ENCODE measurements around the gene GAPT. TPM values are rescaled to one million over a fixed set of nuclear protein-coding genes. Genes with fewer than 3 reads are reported as not detected.

GAPT gene
- total and polyA plus RNA-seq, 2 donors: 3.1 to 6.8 TPM

DNA sequence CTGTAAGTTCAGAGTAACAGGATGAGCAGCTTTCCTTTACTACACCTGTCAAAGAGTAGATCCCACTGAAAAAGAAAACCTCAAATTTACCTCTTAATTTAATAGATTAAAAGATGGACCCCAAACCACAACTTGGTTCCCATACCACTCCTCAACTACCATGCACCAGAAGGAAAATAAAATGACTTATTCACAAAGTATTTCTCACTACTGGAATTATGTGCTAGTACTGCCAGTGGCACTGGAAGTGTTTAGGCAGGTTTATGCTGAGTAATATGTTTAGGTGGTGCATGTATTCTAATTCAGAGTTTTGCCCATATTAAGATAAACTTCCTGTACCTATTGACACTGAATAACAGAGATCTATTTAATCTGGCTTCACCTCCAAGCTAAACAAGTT lies 37.9 kb upstream of the GAPT start:
- no peaks in the 10 kb centered on the region for H3K4me1 ChIP-seq (ENCODE audit: control insufficient read depth in 2 of 2, insufficient read depth in 2 of 2, low read length in 2 of 2)
- H3K36me3 ChIP-seq (ENCODE audit: control insufficient read depth in 2 of 2, insufficient read depth in 2 of 2, low read length in 1 of 2): peaks cover 0 to 6% of the 10 kb centered on the region in 2 donors
- no peaks in the 10 kb centered on the region for H3K9me3 ChIP-seq (ENCODE audit: control insufficient read depth in 2 of 2, insufficient read depth in 1 of 2, low read length in 1 of 2)
- no peak for DNase-seq (ENCODE audit: low read depth in 6 of 9, low spot score in 9 of 9)
- peaks cover 0 to 3% of the 10 kb centered on the region in 2 donors for H3K27me3 ChIP-seq (ENCODE audit: control insufficient read depth in 2 of 2, insufficient read depth in 1 of 2, low read length in 1 of 2)
- H3K4me3 ChIP-seq (ENCODE audit: low read length in 2 of 2): no peak overlapping the region
- H3K27ac ChIP-seq (ENCODE audit: low read depth in 1 of 2, low read length in 1 of 2): no peak overlapping the region

DNA sequence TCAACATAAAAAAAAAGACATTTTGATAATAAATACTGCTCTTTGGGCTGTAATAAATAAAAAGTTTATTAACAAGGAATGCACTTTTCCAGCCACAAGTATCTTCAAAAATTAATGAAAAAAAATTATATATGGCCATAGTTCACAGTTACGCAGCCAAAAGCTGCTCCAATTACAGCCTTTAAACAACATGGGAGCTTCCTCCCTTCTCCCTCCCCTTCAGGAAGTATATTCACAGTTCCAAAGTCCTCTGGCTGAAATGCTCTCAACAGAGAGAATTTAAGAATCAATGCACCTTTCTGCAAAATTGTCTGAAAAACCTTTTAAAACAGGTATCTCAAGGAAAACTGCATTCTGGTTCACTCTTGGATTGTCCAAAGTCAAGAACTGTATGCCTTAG lies 37.2 kb upstream of the GAPT start:
- DNase-seq (ENCODE audit: low read depth in 6 of 9, low spot score in 9 of 9): no peak
- WGBS: 97% methylated on average over 1 of the region's 1 CpG
- H3K4me3 ChIP-seq (ENCODE audit: low read length in 2 of 2): no peak overlapping the region

DNA sequence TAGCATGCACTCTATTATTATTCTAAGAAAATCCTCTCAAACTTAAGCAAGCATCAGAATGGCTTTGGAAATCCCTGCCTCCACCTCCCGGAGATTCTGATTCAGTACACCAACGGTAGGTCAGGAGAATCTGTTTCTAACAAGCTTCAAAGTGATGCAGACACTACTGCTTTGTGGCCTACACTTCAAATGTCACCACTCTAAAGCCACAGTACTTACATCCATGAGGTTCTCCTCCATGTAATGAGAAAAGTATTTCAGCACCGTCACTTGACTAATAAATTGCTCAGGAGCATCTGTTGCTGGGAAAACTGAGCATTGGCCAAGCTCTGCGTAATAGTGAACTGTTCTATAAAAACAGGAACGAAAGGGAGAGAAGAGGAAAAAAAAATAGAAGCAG lies 36.2 kb upstream of the GAPT start:
- H3K4me1 ChIP-seq (ENCODE audit: control insufficient read depth in 2 of 2, insufficient read depth in 2 of 2, low read length in 2 of 2): peaks cover 5 to 7% of the 10 kb centered on the region in 2 donors
- peaks cover 0 to 6% of the 10 kb centered on the region in 2 donors for H3K36me3 ChIP-seq (ENCODE audit: control insufficient read depth in 2 of 2, insufficient read depth in 2 of 2, low read length in 1 of 2)
- WGBS: 94% methylated on average over 5 of the region's 5 CpGs

More for the DNA sequence above, 37.2 kb upstream of the GAPT start:
- Histone ChIP-seq H3K9me3 (ENCODE audit: control insufficient read depth in 2 of 2, insufficient read depth in 1 of 2, low read length in 1 of 2) (no peaks in the 10 kb centered on the region), H3K27ac (ENCODE audit: low read depth in 1 of 2, low read length in 1 of 2) (no peak overlapping the region), H3K4me1 (ENCODE audit: control insufficient read depth in 2 of 2, insufficient read depth in 2 of 2, low read length in 2 of 2) (peaks cover 1 to 3% of the 10 kb centered on the region in 2 donors), H3K36me3 (ENCODE audit: control insufficient read depth in 2 of 2, insufficient read depth in 2 of 2, low read length in 1 of 2) (peaks cover 0 to 6% of the 10 kb centered on the region in 2 donors), H3K27me3 (ENCODE audit: control insufficient read depth in 2 of 2, insufficient read depth in 1 of 2, low read length in 1 of 2) (peaks cover 4% of the 10 kb centered on the region in 2 donors)

DNA sequence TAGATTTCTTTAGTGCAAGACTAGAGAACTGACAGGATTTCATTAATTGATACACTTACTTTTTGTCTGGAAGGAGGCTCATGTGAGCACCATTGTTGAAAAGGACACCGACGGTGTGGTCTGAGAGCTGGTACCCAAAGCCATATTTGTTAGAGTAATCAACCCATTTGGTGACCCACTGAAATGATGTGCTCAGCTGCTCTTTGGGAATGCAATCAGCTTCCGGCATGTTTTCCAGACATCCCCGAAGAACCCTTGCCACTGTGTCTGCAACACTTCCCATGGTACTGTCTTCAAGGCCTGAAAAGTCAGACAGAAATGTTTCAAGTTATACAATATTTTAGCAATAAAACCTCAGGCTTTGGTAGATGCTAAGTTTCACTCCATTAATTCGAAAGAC lies 35.8 kb upstream of the GAPT start:
- Histone ChIP-seq H3K4me3 (ENCODE audit: low read length in 2 of 2) (no peak overlapping the region), H3K4me1 (ENCODE audit: control insufficient read depth in 2 of 2, insufficient read depth in 2 of 2, low read length in 2 of 2) (peaks cover 5 to 7% of the 10 kb centered on the region in 2 donors), H3K36me3 (ENCODE audit: control insufficient read depth in 2 of 2, insufficient read depth in 2 of 2, low read length in 1 of 2) (peaks cover 0 to 6% of the 10 kb centered on the region in 2 donors), H3K27me3 (ENCODE audit: control insufficient read depth in 2 of 2, insufficient read depth in 1 of 2, low read length in 1 of 2) (peaks cover 7 to 13% of the 10 kb centered on the region in 2 donors), H3K27ac (ENCODE audit: low read depth in 1 of 2, low read length in 1 of 2) (no peak overlapping the region), H3K9me3 (ENCODE audit: control insufficient read depth in 2 of 2, insufficient read depth in 1 of 2, low read length in 1 of 2) (no peaks in the 10 kb centered on the region)
- no peak for DNase-seq (ENCODE audit: low read depth in 6 of 9, low spot score in 9 of 9)
- WGBS: 95% methylated on average over 5 of the region's 5 CpGs

More for the DNA sequence above, 36.2 kb upstream of the GAPT start:
- DNase-seq (ENCODE audit: low read depth in 6 of 9, low spot score in 9 of 9): no peak
- Histone ChIP-seq H3K27me3 (ENCODE audit: control insufficient read depth in 2 of 2, insufficient read depth in 1 of 2, low read length in 1 of 2) (peaks cover 7 to 13% of the 10 kb centered on the region in 2 donors), H3K9me3 (ENCODE audit: control insufficient read depth in 2 of 2, insufficient read depth in 1 of 2, low read length in 1 of 2) (no peaks in the 10 kb centered on the region), H3K27ac (ENCODE audit: low read depth in 1 of 2, low read length in 1 of 2) (no peak overlapping the region), H3K4me3 (ENCODE audit: low read length in 2 of 2) (no peak overlapping the region)

DNA sequence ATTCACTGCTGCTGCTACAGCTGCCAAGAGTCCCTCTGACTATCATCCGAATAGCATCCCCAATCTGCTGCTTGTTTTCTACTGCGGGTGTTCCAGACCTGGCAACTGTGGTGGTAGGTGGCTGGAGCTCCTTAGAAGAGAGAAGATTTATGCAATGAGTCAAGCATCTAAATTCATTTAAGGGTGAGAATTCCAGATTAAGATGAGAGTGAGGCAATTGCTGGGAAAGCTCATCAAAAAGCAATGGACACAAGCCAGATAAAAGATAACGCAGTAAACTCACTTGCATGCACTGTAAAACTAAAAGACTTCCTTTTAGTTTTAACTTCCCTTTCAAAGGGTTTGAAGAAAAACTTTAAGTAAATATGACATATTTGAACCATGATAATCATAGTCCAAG lies 35.2 kb upstream of the GAPT start:
- Histone ChIP-seq H3K36me3 (ENCODE audit: control insufficient read depth in 2 of 2, insufficient read depth in 2 of 2, low read length in 1 of 2) (peaks cover 0 to 6% of the 10 kb centered on the region in 2 donors), H3K4me3 (ENCODE audit: low read length in 2 of 2) (no peak overlapping the region), H3K27me3 (ENCODE audit: control insufficient read depth in 2 of 2, insufficient read depth in 1 of 2, low read length in 1 of 2) (peaks cover 7 to 13% of the 10 kb centered on the region in 2 donors), H3K9me3 (ENCODE audit: control insufficient read depth in 2 of 2, insufficient read depth in 1 of 2, low read length in 1 of 2) (no peaks in the 10 kb centered on the region), H3K27ac (ENCODE audit: low read depth in 1 of 2, low read length in 1 of 2) (no peak overlapping the region), H3K4me1 (ENCODE audit: control insufficient read depth in 2 of 2, insufficient read depth in 2 of 2, low read length in 2 of 2) (peaks cover 5 to 7% of the 10 kb centered on the region in 2 donors)
- WGBS: 95% methylated on average over 3 of the region's 3 CpGs
- DNase-seq (ENCODE audit: low read depth in 6 of 9, low spot score in 9 of 9): no peak

DNA sequence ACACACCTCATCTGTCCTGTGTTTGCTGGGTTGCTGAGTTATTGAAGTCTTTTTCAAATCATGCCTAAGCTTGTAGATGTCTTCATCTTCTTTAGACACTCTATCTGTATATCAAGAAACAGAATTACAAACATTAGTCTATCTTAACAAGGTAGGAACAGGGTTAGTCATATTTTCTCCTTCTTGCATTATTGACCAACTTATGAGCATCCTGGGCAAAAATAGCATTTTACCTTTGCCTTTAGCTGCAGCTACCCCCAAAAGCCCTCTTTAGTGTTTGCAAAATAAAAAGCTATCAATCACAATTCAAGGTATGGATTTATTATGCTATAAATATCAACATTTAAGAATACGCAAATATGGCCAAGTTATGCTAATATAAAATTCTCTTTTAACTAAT lies 34.7 kb upstream of the GAPT start:
- H3K36me3 ChIP-seq (ENCODE audit: control insufficient read depth in 2 of 2, insufficient read depth in 2 of 2, low read length in 1 of 2): peaks cover 0 to 6% of the 10 kb centered on the region in 2 donors
- H3K27me3 ChIP-seq (ENCODE audit: control insufficient read depth in 2 of 2, insufficient read depth in 1 of 2, low read length in 1 of 2): peaks cover 7 to 13% of the 10 kb centered on the region in 2 donors
- 98% methylated on average over 1 of the region's 1 CpG for WGBS
- no peak for DNase-seq (ENCODE audit: low read depth in 6 of 9, low spot score in 9 of 9)
- H3K27ac ChIP-seq (ENCODE audit: low read depth in 1 of 2, low read length in 1 of 2): no peak overlapping the region
- H3K4me3 ChIP-seq (ENCODE audit: low read length in 2 of 2): no peak overlapping the region
- H3K9me3 ChIP-seq (ENCODE audit: control insufficient read depth in 2 of 2, insufficient read depth in 1 of 2, low read length in 1 of 2): no peaks in the 10 kb centered on the region
- peaks cover 5 to 7% of the 10 kb centered on the region in 2 donors for H3K4me1 ChIP-seq (ENCODE audit: control insufficient read depth in 2 of 2, insufficient read depth in 2 of 2, low read length in 2 of 2)

DNA sequence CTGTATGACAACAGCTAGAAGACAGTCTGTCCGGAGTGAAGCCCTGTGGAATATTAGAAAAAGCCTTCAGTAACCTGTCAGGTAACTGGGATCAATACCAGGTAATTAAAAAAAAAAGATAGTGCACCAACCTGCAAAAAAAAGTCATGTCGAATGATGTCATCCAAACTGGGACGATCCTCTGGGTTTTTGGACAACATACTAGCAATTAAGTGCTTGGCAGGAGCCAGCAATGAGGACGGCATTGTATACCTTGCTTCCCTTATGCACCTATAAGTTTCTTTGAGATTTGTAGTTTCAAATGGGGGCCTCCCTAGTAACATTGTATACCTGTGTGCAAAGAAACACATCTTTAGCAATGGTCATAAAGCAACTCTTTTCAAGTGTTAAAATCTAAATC lies 34.2 kb upstream of the GAPT start:
- H3K4me1 ChIP-seq (ENCODE audit: control insufficient read depth in 2 of 2, insufficient read depth in 2 of 2, low read length in 2 of 2): peaks cover 5 to 7% of the 10 kb centered on the region in 2 donors
- H3K36me3 ChIP-seq (ENCODE audit: control insufficient read depth in 2 of 2, insufficient read depth in 2 of 2, low read length in 1 of 2): peaks cover 0 to 6% of the 10 kb centered on the region in 2 donors
- WGBS: 81% methylated on average over 4 of the region's 4 CpGs
- no peak overlapping the region for H3K27ac ChIP-seq (ENCODE audit: low read depth in 1 of 2, low read length in 1 of 2)
- H3K4me3 ChIP-seq (ENCODE audit: low read length in 2 of 2): no peak overlapping the region
- no peak for DNase-seq (ENCODE audit: low read depth in 6 of 9, low spot score in 9 of 9)
- H3K9me3 ChIP-seq (ENCODE audit: control insufficient read depth in 2 of 2, insufficient read depth in 1 of 2, low read length in 1 of 2): no peaks in the 10 kb centered on the region
- peaks cover 7 to 13% of the 10 kb centered on the region in 2 donors for H3K27me3 ChIP-seq (ENCODE audit: control insufficient read depth in 2 of 2, insufficient read depth in 1 of 2, low read length in 1 of 2)

DNA sequence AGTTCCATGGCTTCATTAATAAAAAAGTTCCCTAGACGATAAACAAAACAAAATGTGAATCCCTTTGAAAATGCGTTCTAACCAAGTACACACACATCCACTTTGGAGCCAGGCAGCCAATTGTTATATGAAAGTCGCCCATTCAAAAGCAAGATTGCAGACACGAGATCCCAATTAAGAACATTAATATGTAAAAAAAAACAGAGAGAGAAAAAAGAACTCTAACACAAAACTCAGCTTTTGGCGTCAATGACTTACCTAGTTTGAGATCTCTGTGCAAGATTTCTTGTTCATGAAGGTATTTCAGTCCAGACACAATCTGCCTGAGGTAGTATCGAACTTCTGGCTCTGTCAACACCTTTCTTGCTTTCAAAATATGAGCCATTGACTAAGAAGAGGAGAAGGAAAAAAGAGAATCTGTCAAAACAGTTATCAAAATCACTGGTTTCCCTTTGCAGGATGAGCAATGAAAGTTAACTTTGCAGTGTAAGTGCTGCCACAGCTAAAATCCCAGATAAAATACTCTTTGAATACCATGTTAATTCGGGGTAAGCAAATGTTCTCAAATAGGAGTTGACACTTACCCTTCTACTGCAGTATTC lies 33.0 kb upstream of the GAPT start:
- H3K36me3 ChIP-seq (ENCODE audit: control insufficient read depth in 2 of 2, insufficient read depth in 2 of 2, low read length in 1 of 2): peaks cover 0 to 6% of the 10 kb centered on the region in 2 donors
- WGBS: 61% methylated on average over 7 of the region's 7 CpGs
- peaks cover 7 to 13% of the 10 kb centered on the region in 2 donors for H3K27me3 ChIP-seq (ENCODE audit: control insufficient read depth in 2 of 2, insufficient read depth in 1 of 2, low read length in 1 of 2)
- H3K4me3 ChIP-seq (ENCODE audit: low read length in 2 of 2): peak overlapping the region in 1 of 2 donors; percentile 73
- DNase-seq (ENCODE audit: low read depth in 6 of 9, low spot score in 9 of 9): no peak
- H3K27ac ChIP-seq (ENCODE audit: low read depth in 1 of 2, low read length in 1 of 2): no peak overlapping the region
- no peaks in the 10 kb centered on the region for H3K9me3 ChIP-seq (ENCODE audit: control insufficient read depth in 2 of 2, insufficient read depth in 1 of 2, low read length in 1 of 2)
- peaks cover 5 to 7% of the 10 kb centered on the region in 2 donors for H3K4me1 ChIP-seq (ENCODE audit: control insufficient read depth in 2 of 2, insufficient read depth in 2 of 2, low read length in 2 of 2)

DNA sequence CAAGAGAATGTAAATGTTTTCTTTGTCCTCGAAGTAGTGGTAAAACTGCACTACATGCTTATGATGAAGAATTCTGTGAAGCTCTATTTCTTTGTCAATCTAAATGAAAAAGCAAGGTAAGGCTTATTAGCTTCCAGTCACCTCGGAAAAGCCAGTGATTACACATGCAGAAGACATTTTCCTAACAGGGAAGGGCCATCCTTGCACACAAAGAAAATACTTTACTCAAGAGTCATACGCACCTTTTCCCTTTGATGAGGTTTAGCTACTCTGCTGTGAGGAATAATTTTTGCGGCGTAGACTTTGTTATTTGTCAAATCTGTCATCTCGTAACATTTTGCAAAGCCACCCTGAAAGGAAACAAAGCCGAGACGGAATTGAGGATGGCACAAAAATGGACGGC lies 32.5 kb upstream of the GAPT start:
- peaks cover 5 to 7% of the 10 kb centered on the region in 2 donors for H3K4me1 ChIP-seq (ENCODE audit: control insufficient read depth in 2 of 2, insufficient read depth in 2 of 2, low read length in 2 of 2)
- peak overlapping the region; percentile 67 to 73 for H3K4me3 ChIP-seq (ENCODE audit: low read length in 2 of 2)
- 14% methylated on average over 9 of the region's 9 CpGs for WGBS
- H3K9me3 ChIP-seq (ENCODE audit: control insufficient read depth in 2 of 2, insufficient read depth in 1 of 2, low read length in 1 of 2): no peaks in the 10 kb centered on the region
- peaks cover 0 to 6% of the 10 kb centered on the region in 2 donors for H3K36me3 ChIP-seq (ENCODE audit: control insufficient read depth in 2 of 2, insufficient read depth in 2 of 2, low read length in 1 of 2)
- peak in 2 of 9 donors; percentile 7 to 33 for DNase-seq (ENCODE audit: low read depth in 6 of 9, low spot score in 9 of 9)
- peaks cover 7 to 13% of the 10 kb centered on the region in 2 donors for H3K27me3 ChIP-seq (ENCODE audit: control insufficient read depth in 2 of 2, insufficient read depth in 1 of 2, low read length in 1 of 2)
- no peak overlapping the region for H3K27ac ChIP-seq (ENCODE audit: low read depth in 1 of 2, low read length in 1 of 2)

Measured in thymus (tissue), 11 donors.